Colon (tissue), 2 donors: ENCODE results near the gene NPR2.

Experiments used
- FAIRE-seq: peaks from 2 replicates; lab custom pipeline; 2012; peaks lifted over from hg19 to GRCh38; lab: Jason Lieb, UNC
- donor health status: control.
- donor health status: control.

The NPR2 gene

DNA sequence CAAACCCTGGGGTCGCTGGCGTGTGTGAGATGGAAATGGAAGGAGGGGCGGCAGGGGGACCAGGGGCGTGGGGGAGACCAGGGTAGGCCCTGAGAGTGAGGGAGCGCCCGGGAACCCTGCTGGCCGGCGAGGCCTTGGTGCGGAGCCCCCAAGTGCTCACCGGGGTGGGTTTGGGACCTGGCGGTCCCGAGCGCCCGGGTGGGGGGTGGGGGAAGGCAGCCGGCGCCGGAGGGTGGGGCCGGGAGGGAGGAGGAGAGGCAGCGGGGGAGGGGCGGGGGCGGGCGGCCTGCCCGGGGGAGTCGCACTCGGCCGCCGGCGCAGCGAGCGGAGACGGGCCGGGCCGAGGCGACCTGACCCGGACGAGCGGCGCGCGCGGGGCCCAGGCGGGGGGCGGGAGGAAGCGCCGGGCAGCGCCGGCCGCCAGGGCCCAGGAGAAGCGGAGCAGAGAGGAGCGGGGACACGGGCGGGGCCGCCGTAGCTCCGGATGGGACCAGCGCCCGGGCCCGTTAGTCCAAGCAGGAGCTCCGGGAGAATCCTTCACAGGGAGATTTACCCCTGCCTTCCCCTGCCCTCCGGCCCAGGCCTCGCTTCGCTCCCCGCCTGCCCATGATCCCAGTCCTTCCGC lies at the start of gene NPR2:
Gene NPR2 (plus strand): TSS at position 295 of the 625 bp plus-strand sequence. CDS start 818 bp downstream, outside the sequence.
- FAIRE-seq: no peak

DNA sequence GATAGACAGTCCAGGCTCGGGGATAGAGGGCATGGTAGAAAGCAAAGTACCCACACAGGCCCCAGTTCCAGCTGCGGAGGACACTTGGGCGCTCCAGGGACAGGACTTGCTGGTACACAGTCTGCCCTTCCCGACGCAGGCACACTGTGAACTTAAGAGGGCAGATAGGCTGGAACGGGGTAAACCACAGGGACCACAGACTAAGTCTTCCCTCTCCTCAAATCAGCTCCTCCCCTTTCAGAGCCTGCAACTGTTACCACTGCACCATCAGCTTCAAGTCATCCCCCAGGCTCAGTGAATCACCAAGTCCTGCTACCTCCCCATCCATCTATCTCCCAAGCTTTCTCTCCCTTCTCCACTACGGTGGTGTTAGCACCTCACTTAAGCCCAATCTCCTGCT lies 49.7 kb upstream of the NPR2 start:
- FAIRE-seq: no peak

DNA sequence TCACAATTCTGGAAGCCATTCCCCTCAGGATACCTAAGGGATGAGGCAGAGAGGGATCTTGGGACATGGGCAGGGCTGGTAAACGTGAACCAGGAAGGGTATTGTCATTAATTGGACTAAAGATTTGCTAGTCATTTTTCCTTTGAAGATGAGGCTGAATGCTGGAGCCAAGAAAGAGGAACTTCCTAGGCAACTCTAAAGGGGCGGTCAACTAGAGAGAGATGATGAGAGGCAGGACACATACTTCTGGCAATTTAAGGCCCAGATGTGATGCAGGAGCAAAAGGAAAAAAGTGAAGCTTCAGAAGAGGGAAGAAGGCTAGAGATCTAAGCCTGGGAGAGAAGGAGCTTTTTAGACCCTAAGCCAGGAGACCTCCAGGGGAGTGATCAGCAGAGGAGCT lies 47.9 kb upstream of the NPR2 start:
- no peak for FAIRE-seq

DNA sequence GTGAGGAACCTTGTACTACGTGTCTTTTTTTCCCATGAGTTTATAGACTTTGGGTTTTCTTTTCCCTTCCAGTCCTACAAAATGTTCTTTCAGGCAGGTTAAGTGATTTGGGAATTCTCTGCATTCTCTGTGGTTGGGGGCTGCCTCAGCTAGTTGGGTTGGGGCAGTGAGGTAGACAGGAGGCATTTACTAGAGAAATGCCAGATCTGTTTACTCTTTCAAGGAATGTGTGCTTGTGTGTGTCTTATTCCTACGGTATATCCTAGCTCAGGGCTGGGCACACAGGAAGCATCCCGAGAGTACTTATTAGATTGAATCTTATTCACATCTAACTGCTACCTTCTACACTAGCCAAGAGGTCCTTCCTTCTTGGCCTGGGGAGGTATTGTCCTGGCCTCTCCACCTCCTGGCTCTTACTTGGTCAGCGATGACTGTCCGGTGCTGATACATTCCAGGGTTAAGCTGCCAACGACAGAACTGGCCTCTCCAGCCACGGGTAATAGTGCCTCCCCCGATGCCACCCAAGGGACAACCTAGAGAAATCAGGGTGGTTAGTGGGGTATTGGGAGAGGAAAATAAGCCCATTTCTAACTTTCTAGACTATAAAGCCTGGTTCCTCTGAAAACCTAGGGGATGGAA lies 47.4 kb upstream of the NPR2 start:
- FAIRE-seq: no peak

DNA sequence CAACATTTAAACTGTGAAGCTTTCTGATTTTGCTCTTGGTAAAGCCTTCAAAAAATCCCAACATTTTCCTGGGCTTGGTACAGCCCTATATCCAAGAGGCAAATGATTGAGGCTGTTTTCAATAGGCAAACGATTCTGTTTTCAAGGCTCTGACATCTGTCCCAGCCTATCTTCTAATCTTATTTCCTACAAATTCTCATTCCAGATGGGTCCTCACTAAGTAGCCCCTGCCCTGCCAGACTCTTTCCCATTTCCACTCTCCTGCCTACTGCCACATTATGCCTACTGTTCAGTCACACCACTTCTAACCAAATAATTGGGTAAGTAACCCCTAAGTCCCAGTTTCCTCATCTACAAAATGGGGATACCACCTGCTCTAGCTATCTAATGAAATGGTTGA lies 45.8 kb upstream of the NPR2 start:
- no peak for FAIRE-seq

DNA sequence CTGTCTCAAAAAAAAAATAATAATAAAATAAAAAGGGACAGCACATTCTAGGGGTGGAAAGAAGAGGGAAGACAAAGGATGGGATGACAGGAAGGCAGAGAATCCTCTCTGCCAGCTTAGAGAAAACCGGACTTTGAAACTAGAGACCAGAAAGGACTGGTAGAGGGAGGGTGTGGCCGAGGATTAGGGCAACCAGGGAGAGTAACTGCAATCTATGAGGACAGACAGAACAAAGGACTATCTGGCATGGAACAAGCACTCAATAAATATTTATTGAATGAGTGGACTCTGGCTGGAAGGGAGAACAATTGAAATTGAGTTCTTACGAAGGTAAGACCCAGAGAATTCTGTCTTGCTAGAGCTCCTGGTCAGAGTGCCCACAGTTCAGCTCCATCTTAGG lies 44.8 kb upstream of the NPR2 start:
- FAIRE-seq: no peak

DNA sequence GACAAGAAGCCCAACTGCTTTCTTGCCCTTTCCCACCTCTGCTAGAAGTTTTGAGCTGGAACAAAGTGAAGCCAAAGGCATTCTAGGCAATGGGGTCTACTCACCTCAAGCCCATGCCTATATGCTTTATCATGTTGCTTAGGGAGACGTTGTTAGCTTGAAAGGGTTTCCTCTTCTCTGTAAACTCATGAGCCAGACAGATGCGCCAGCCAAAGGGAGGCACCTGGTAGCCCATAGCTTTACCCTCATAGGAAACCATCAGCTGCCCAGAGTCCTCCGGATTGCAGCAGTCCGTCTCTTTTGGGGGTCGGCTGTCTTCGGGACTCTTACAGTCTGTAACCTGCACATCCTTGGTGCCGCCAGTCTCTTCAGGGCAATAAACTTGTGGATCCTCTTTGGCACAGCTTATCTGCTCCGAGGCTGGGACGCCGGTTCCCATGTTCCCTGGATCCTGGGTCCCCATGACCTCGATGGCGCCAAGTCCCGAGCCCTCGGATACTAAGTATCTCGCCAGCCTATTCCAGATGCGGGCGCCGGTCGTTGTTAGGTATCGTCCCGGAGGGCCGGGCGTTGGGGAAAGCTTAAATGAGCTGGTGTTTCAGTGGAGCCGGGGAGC lies 43.0 kb upstream of the NPR2 start:
- no peak for FAIRE-seq

DNA sequence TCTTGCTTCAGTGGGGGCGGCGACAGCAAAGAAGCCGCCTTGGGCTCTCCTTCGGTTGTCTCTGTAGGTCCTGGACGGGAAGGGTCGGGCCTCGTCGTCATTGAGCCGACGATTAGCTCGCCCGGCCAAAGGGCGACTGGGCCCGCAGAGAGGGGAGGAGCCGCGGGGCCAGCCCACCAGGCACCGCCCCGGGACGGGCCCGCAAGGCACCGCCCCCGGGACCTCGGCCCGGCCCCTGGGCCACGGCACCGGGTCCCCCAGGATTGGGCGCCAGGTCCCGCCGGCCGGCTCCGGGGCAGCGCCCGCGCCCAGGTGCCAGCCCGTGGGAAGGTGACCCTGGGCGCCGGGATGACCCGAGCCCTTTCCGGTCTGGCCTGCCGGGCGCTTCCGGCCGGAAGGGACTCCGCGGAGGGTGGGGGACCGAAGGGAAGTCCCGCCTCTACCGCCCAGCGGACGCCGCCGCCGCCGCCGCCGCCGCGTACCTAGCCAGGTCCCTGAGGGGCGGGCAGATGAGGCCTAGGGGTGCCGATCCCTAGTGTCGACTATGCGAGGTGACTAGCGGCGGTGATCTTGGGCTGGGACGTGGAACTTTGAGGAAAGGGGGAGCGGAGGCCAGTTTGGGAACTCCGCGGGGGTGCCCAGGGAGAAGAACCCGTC lies 42.4 kb upstream of the NPR2 start, which contains the start of the genes GBA2 and RGP1:
Gene GBA2 (minus strand): TSS at position 371 of the 657 bp plus-strand sequence. CDS start 524 bp downstream, outside the sequence.
Gene RGP1 (plus strand): TSS at position 430 of the 657 bp plus-strand sequence. CDS start 469 bp downstream, outside the sequence.
- FAIRE-seq: no peak

DNA sequence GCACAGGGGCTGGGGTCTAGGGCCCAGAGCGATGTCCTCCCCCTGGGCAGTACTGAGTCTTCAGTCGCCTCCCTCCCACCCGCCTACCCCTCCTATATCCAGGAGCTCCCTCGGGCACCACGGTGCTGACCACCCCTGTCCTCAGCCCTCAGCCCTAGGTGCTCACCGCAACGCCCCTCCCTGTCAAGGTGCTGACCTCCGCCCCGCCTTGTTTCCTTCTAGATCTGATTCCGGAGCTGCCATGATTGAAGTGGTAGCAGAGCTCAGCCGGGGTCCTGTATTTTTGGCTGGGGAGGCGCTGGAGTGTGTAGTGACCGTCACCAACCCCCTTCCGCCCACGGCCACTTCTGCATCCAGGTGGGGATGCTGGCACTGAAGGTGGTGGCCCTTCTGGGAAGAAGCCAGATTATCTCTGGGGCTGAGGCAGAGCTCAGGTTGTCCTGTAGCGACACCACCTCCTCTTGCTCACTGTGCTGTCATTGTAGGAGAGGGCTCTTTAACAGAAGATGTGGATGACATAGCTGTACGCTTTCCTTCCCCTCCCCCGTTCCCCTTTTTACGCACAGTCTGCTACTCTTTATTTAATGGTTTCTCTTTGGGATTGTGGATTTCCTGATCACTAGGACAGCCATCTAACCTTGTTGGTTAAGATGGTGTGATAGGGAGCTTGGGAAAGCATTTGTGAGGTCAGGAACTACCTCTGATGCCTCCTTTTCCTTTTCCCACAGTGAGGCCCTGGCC lies 41.7 kb upstream of the NPR2 start:
- FAIRE-seq: no peak

DNA sequence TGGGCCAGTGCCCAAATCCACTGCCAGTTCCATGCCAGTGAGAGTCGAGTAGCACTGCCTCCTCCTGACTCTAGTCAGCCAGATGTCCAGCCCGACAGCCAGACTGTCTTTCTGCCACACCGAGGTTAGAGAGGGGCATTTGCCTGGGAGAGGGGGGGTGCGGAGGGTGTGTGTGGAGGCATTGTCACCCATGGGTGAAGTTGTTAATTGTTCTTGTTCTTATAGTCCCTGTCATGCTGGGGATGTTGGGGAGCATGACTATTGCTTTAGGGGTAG lies 41.2 kb upstream of the NPR2 start:
- FAIRE-seq: no peak

DNA sequence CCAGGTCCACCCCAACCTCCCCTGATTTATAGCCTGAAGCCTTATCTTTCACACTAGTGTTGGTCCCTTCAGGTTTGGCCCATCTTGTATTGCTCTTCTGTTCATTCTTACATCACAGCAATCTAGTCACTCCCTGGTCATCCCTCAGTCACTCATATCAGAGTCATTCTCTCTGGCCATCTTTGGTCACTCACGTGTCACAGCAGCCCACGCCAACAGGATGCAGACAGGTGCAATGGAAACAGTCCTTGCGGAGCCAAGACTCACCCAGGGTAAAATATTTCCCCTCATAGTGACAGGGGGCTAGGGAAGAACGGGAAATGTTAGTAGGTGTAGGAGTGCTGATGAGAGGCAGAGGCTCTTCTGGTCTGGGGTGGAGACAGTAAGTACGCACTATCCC lies 37.9 kb upstream of the NPR2 start:
- FAIRE-seq: no peak

DNA sequence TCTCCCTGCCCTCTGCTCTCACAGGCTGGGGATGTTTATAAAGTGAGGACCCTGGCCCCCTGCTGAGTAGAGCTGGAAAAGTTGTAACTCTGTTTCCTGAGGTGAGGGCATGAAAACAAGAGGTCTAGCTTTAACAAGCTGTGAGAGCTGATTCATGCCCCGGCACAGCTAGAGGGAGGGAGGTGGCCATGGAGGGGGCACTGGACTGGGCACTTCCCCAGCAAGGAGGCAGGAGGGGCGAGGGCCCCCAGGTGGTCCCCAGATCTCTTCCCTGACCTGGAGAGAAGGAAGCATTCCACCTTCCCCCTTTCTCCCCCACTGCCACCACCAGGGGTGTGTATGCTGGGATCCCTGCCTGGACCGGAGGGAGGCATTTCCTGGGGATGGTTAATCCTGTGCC lies 37.1 kb upstream of the NPR2 start, which contains the start of gene MSMP:
Gene MSMP (minus strand): TSS at position 13 of the 400 bp plus-strand sequence. CDS start 147 bp downstream, outside the sequence.
- no peak for FAIRE-seq

DNA sequence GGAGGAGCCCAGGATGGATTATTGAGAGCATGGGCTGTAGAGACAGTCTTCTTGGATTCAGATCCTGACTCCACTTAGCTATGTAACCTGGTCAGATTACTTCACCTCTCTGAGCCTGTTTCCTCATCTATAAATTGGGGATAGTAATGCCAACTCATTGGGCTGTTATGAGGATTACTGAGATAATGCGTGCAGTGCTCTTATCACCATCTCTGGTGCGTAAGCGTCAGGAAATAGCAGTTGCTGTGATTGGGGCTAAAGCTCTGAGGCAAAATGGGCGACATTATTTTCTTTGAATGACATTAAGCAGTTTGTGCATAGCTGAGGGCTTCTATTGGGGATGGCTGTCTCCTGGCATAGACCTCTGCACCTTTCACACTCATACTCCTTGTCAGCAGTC lies 36.3 kb upstream of the NPR2 start:
- FAIRE-seq: no peak

DNA sequence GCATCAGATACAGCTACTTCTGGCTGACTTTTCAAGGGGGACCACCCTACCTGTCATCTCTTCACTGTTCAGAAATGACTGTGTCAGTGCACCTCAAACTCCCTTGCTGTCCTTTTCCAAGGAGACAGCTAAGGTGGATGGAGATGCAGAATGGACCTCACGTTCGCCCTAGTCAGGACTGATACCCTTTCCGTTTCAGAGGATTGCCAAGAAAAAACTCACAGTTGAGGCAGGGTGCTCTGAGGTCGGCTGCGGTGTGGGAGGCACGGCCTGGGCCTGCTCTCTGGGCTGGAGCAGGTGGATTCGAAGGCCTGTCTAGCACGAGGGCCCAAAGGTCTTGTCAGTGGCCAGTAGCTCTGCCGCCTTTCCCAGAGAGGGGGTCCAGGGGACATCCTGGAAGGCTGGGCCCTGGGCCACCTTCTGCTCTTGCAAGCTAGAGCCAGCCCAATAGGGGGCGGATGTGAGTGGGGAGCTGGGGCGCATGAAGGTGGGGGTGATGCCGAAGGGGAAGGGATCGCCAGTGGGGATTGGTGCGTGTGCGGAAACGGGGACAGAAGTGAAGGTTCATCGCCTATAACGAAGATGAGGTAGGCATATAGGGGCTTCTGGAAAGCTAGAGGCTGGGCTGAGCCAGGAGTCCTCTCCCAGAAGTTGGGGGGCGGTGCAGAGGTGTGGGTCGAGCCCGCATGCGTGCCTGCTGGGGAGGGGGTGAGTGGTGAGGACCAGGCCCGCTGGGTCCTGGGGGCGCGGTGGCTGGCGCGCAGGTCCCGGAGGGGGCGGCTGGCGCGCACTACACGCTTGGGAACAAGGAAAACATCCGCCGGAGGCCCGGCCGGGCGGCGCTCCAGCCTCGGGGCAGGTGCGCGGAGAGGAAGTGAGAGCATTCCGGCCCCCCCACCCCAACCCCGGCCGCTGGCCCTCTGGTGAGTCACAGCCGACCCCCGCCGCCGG lies 34.8 kb upstream of the NPR2 start:
- FAIRE-seq: no peak

DNA sequence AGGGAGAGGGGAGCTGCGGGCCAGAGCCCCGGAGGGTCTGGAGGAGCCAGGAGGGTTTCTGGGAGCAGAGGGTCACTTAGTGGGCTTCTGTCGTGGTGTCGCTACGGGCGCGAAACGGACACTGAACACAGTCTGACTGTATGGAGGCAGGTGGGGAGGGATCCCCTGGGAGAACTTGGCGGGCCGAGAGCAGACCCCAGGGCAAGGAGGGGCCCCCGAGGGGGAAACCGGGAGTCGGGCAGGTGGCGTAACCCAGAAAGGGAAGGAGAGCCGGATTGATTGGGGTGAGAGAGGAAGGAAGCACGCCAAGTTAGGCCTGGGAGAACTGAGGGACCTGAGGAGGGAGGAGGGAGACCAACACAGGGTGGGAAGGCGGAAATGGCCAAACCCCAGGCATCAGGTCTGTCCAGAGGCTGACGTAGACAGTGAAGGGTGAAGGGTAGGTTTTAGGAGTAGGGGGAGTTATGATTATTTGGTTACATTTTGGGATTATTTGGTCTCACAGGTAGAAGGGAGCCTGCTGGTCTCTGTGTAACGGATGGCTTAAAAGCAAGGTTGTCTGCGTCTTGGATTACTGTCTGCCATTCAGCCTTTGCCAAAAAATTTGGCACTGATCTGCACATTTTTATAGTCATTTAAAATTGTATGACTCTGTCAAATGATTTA lies 34.0 kb upstream of the NPR2 start:
- FAIRE-seq: no peak

DNA sequence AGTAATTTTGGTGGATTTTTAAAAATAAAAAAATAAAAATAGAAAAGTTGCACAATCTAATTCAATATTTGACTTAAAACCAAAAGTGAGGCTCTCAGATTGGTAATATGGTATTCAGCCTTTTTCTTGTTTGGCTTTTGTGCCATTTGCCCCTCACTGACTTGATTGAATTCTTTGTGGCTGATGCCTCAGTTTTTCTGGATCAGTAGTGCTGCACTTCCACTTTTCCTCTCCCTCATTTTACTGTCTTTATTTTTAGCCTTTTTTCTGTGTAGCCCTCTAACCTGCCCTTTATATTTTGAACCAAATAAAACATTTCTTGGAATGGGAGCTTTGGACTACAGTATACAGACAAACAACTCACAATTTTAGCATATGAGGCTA lies 33.5 kb upstream of the NPR2 start:
- FAIRE-seq: no peak

DNA sequence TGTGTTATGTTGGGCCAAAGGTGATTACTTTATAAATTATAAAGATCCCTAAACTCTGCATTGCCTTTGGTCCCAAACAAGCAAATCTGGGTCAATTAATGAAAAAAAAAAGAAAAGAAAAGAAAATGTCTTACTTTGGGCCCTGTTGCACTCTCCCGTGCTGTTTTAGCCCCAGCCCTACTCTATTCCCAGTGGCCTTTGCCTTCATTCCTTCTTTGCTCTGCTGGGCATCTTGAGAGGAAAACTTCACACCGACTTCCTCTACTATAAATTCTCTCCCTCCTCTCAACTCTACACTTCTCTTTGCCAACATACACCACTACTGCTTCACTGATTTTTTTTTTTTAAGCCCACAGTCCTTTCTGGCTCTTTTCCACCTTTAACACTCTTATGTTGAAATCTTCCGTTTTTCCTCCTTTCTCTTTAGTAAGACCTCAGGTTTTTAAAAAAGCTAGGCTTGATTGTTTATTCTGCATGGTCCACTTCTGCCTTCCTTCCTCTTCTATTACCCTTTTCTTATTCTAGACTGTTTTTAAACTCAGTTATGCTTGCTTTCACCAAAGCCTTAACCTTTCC lies 32.8 kb upstream of the NPR2 start:
- FAIRE-seq: no peak

DNA sequence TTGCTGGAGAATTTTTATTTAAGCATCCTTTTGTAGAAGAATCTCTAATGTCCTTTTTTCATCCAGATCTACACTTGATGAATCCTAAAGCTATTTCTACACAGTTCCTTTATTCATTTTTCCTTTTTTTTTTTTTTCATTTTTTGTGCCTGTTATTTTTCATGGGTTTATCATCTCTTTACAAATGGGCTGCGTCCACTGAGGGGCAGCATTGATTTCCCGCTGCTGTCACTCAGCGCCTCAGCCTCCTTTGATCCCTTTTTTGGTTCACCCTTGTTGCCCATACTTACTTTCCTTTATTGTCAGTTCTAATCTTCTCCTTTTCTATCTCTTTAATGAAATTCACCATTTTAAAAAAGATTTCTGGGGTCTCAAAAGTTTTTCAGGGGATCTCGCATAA lies 31.6 kb upstream of the NPR2 start:
- FAIRE-seq: no peak

DNA sequence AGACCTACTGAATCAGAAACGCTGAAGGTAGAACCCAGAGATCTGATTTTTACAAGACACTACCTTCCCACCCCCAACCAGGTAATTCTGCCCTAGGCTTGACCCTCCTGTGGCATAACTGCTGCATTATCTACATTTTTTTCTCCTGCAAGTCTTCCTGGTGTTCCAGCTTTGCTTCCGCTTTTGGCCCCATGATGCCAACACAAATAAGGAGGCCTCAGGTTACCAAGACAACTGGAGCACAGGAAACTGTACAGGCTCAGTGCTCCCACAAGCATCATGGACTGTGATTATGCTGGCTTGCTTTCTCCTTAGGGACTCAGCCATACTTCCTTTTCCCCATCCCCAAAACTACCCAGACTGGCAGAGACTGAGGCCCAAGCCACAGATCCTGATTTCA lies 30.7 kb upstream of the NPR2 start:
- no peak for FAIRE-seq

DNA sequence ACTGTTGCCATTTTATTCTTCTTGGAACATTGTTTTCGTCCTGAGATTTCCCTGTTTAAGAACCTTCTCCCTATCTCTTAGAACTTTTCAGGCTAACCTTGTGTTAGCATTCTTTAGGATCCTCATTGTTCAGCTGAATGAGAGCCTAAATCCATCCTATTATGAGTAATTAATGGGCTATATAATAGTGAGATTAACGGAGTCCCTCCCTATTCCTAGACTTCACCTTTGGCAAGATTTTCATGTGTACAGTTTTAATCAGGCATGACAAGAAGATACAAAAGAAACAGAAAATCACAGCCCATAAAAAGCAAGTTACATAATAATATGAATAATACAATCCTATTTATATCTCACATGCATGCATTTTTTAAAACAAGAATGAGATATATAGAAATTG lies 28.2 kb upstream of the NPR2 start:
- FAIRE-seq: no peak
